Skin of body (tissue), 2 donors: ENCODE data around the gene NADK. TPM values are rescaled to one million over a fixed set of nuclear protein-coding genes. Genes with fewer than 3 reads are reported as not detected.
A peak's percentile ranks its signal among the peaks of the same experiment; 100 is the strongest.

Experiments
- DNase-seq: peaks from one replicate; lab custom pipeline; 2025; lab: John Stamatoyannopoulos, UW
- total RNA-seq: library from RNA; depleted of rRNA; stranded (reverse); fragments of >200 nt; gene quantifications from one replicate; pipeline ENCODE4 v1.2.3, GENCODE V29; 2014

NADK gene
- total RNA-seq, 1 donor from 2014 or later = 33.1 TPM

DNA sequence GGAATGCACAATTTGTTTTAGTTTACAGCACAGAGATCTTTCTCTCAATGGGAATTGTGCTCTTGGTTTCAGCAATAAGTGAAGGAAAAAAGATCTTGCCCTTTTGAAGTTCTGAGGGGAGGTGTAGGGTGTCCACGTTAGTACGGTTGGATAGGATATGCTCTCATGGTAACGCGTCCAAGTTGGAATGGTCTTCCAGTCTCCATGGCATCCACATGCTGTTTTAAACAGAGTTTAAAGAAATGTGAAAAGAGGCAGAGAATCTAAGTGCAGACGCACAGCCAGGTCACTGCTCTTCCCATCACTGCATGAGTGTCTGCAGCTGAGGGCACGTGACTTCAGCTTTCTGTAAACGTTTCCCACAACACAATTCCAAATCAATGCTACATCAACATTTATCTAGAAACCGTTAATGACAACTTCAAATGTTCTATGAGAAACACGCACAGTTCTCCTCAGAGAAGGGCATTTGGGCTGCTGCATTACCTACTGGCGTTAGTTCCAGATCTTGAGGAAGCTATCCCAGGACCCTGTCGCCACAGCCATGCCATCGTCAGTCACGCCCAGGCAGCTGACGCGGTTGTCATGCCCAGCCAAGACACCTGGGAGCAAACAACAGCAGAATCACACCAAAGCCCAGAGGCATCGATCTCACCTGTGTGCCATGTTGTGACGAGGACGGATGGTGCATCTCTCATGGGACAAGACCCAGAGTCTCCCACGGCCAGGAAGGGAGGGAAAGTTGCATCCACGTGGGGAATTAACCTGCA lies 8.8 kb upstream of the NADK start:
- DNase-seq = no peak

GRCh38 chr1:1785666-1786065 lies 7.4 kb upstream of the NADK start:
- no peak for DNase-seq

- no peak for DNase-seq
Measured at GRCh38 chr1:1784933-1785332, 6.7 kb upstream of the NADK start.

- no peak for DNase-seq
Measured at GRCh38 chr1:1783320-1783719, 5.0 kb upstream of the NADK start.

GRCh38 chr1:1782399-1783221 lies 4.3 kb upstream of the NADK start:
- no peak for DNase-seq

DNA sequence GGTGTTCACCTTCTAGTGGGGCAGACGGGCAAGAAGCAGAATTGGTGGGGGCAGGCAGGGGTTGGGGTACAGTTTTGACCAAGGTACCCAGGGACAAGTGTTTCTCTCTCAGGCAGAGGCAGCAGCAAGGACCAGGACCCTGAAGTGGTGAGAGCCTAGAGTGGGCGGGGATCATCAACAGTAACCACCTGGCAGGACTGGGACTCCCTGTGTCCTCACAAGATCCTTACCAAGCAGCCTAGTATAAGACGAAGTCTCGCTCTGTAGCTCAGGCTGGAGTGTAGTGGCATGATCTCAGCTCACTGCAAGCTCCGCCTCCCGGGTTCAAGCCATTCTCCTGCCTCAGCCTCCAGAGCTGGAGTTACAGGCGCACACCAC lies 3.2 kb upstream of the NADK start:
- no peak for DNase-seq

DNA sequence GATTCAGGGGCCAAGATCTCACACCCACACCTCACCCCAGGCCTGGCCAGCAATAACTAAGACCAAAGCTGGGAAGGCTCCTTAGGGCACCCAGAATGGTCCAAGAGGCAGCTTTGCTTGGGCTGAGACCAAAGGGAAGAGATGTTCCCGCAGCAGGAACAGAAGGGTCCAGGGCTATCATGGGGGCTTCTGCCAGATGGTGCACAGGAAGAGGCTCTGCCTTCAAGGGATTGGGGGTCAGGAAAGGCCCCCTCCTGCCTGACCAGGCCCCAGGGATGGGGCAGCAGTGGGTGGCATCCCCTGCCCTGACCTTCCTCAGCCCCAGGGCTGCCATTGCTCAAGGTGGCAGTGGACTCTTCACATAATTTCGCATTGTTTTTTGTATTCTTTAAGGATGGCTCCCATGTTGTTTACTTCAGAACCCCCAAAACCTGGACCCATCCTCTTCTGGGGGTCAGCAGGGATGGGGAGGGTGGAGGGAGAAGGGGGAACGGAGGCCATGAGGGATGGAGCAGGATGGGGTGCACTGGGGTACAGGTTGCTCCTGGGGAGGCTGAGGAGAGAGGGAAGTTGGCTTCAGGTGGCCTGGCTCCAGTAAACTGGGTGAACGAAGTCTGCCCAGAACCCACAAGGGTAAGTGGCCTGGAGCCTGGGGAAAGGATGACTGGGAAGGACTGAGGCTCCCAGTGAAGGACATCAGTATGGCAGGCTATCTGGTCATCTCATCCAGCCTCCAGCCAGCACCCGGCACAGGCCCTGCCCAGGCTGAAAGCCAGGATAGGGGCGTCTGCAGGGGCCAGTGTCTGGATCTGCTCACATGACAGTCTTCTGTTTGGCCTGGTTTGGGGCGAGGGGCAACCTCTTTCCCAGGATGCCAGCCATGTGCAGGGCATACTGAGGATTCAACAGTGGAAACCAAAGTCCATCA lies 2.6 kb upstream of the NADK start:
- DNase-seq = no peak

DNA sequence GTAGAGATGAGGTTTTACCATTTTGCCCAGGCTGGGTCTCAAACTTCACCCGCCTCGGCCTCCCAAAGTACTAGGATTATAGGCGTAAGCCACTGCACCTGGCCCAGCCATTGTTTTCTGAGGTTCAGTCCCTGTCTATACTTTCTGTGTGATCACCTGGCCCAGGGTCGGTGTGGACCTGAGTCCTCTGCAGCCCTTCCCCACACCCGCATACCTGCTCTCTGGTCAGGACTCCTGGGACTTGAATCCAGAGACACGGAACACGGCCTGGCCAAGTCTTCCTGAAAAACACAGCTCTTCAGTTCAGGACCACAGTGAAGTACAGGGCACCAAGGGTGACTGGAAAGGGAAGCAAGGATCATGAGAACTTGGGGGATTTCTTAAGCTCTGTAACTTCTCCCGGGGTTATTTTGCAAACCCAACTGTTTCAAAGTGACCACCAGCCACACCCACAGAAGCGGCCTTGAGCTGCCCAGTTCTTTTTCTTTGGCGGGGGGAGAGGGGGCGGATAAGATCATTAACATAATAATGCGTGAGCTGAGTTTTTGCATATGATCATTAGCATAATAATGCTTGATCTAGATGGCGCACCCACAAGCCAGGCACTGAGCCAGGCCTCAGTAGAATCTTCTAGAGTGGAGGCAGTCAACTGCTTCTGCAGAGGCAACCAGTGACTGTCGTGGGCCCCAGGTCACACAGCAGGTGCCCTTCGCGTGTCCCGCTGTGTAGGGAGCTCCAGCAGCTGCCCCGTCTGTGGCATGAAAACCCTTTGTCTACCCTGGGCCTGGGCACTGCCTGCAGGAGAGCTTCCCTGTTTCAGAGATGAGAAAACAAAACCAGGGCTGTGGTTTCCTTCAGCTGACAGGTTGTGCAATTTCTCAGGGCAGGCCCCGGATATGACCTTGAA lies 1.7 kb upstream of the NADK start:
- no peak for DNase-seq

DNA sequence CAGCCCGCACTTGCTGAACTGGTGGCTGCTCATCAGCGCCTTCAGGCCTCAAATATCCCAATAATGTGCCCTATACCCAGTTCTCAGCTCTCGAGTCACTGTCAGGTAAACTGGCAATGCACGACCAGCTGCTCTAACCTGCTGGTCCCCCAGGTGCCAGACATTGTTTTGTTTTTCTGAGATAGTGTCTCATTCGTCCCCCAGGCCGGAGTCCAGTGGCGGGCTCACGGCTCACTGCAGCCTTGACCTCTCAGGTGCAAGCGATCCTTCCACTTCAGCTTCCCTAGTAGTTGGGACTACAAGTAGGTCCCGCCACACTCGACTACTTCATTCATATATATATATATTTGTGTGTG lies 1.0 kb upstream of the NADK start:
- no peak for DNase-seq

- no peak for DNase-seq
Measured at GRCh38 chr1:1778663-1779319, 521 bp upstream of the NADK start.

- DNase-seq = no peak
Measured at GRCh38 chr1:1777583-1777899, 729 bp downstream of the NADK start.

GRCh38 chr1:1776672-1777582 lies 1.3 kb downstream of the NADK start:
- DNase-seq = peak; percentile 62

GRCh38 chr1:1775327-1776226 lies 2.7 kb downstream of the NADK start:
- DNase-seq = no peak

GRCh38 chr1:1773874-1774273 lies 4.4 kb downstream of the NADK start:
- DNase-seq = no peak

GRCh38 chr1:1771096-1771495 lies 7.2 kb downstream of the NADK start:
- DNase-seq = no peak

DNA sequence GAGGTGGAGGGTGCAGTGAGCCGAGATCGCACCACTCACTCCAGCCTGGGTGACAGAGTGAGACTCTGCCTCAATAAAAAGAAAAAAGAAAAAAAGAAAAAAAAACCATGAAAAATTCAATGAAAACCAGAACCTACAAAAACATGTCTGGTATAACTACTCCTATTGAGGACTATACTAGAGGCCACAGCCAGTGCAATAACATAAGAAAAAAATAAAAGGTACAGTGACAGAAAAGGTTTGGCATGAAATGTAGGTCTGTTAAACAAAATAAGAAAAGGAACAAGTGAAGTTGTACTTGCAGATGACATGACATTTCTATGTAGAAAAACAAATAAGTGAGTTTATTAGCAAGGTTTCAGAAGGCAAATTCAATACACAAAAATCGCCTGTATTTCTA lies 8.2 kb downstream of the NADK start:
- no peak for DNase-seq

DNA sequence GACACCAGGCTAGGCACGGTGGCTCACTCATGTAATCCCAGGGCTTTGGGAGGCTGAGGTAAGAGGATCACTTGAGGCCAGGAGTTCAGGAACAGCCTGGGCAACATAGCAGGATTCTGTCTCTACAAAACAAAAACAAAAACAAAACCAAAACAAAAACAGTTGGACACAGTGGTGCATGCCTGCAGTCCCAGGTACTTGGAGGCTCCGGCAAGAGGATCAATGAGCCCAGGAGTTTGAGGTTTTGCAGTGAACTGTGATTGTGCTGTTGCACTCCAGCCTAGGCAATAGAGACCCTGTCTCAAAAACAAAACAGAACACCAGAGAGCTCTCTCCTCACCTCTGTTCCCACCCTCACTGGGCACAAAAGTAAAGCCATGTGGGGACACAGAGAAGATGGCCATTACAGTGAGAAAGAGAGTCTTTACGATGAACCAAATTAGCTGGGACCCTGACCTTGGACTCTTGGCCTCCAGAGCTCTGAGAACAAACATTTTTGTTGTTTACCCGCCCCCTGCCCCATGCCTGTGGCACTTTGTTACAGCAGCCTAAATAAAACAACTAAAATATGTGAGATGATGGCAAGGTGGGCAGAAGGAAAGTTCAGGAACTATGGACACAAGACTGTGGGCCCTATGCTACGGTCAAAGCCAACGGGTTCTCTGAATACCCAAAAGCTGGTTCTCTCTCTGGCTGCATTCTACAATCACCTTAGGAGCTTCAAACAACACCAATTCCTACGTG lies 9.8 kb downstream of the NADK start:
- no peak for DNase-seq
